GM04504 (cell line): ENCODE results near the gene CCNI2.

Experiments
- DNase-seq: peaks from one replicate; pipeline ENCODE4 v3.0.0-alpha.2; 2012; ENCODE audit warnings: low read depth

Gene CCNI2

GRCh38 chr5:132765311-132766019 lies 18.2 kb downstream of the CCNI2 start:
- no peak for DNase-seq

- DNase-seq = no peak
Measured at GRCh38 chr5:132766020-132766805, 19.0 kb downstream of the CCNI2 start.

GRCh38 chr5:132766806-132767055 lies 19.5 kb downstream of the CCNI2 start:
- DNase-seq = no peak

GRCh38 chr5:132767150-132767549 lies 19.9 kb downstream of the CCNI2 start:
- DNase-seq = no peak

- DNase-seq = no peak
Measured at GRCh38 chr5:132768485-132768868, 21.3 kb downstream of the CCNI2 start.

- DNase-seq = no peak
Measured at GRCh38 chr5:132770476-132771159, 23.4 kb downstream of the CCNI2 start.

GRCh38 chr5:132771503-132771998 lies 24.3 kb downstream of the CCNI2 start:
- DNase-seq = peak; percentile 54

- DNase-seq = no peak
Measured at GRCh38 chr5:132772291-132773070, 25.3 kb downstream of the CCNI2 start.

GRCh38 chr5:132773114-132773513 lies 25.9 kb downstream of the CCNI2 start:
- DNase-seq = no peak

GRCh38 chr5:132773601-132774355 lies 26.6 kb downstream of the CCNI2 start:
- DNase-seq = no peak

- DNase-seq = no peak
Measured at GRCh38 chr5:132774406-132774805, 27.2 kb downstream of the CCNI2 start.

GRCh38 chr5:132774896-132775295 lies 27.7 kb downstream of the CCNI2 start:
- DNase-seq = no peak

- no peak for DNase-seq
Measured at GRCh38 chr5:132775476-132775961, 28.3 kb downstream of the CCNI2 start.

GRCh38 chr5:132776131-132776937 lies 29.1 kb downstream of the CCNI2 start:
- no peak for DNase-seq

GRCh38 chr5:132776938-132777208 lies 29.6 kb downstream of the CCNI2 start:
- DNase-seq = no peak

GRCh38 chr5:132777209-132778069 lies 30.2 kb downstream of the CCNI2 start, which contains the start of gene SEPTIN8:
Gene SEPTIN8 (minus strand): TSS chr5:132777239. CDS start chr5:132777137, 102 bp downstream.
- no peak for DNase-seq

- no peak for DNase-seq
Measured at GRCh38 chr5:132778129-132778528, 30.9 kb downstream of the CCNI2 start.

- DNase-seq = no peak
Measured at GRCh38 chr5:132778856-132779255, 31.6 kb downstream of the CCNI2 start.

GRCh38 chr5:132779961-132780360 lies 32.7 kb downstream of the CCNI2 start:
- no peak for DNase-seq

- no peak for DNase-seq
Measured at GRCh38 chr5:132780577-132780976, 33.4 kb downstream of the CCNI2 start.
